Thyroid gland (tissue), 4 donors: ENCODE data around the gene RAP1GAP2. TPM values are rescaled to one million over a fixed set of nuclear protein-coding genes. Genes with fewer than 3 reads are reported as not detected.

Experiments used
- DNase-seq, 2 donors: peaks; one replicate each; pipeline ENCODE4 v3.0.0-alpha.2; 2019
- H3K27ac ChIP-seq, 3 donors: fragments of 200-600 bp; sonication (generic); 1 replicate in 2 of 3; 2 replicates in 1 of 3; pipeline ENCODE4 v1.5.1; 2016 to 2019; ENCODE audit warnings: mild to moderate bottlenecking in 1 of 3, moderate library complexity in 1 of 3
- H3K27me3 ChIP-seq: fragments of 200-600 bp; sonication (generic); one replicate; pipeline ENCODE4 v1.5.1; 2019
- H3K36me3 ChIP-seq, 2 donors: fragments of 200-600 bp; sonication (generic); one replicate each; pipeline ENCODE4 v1.5.1; 2016 to 2019
- H3K4me1 ChIP-seq, 2 donors: fragments of 200-600 bp; sonication (generic); one replicate each; pipeline ENCODE4 v1.5.1; 2017 to 2019
- H3K4me3 ChIP-seq, 3 donors: fragments of 200-600 bp; sonication (generic); replicated peaks in 1 of 3; 1 replicate in 2 of 3; 2 replicates in 1 of 3; pipeline ENCODE4 v1.5.1; 2016; ENCODE audit warnings: mild to moderate bottlenecking in 1 of 3
- H3K9me3 ChIP-seq: fragments of 200-600 bp; sonication (generic); one replicate; pipeline ENCODE4 v1.5.1; 2017
- POLR2A ChIP-seq, 2 donors: fragments of 450-650 bp; IDR thresholded peaks; one replicate each; pipeline ENCODE4 v1.6.1; 2017; ENCODE audit warnings: antibody characterized with exemption in 2 of 2, mild to moderate bottlenecking in 2 of 2, moderate library complexity in 1 of 2
- whole genome bisulfite sequencing, 2 donors: methylation state at CpG; one replicate each; pipeline ENCODE4 v1.1.5; 2017; 5-methylcytosine and 5-hydroxymethylcytosine counted together
- intact Hi-C: fragments of 100-400 bp; cut with DNase I; formaldehyde crosslinking; loops from one replicate; pipeline ENCODE4 v1.15.1; 2023
- total RNA-seq, 4 donors: library from RNA; depleted of rRNA; stranded (reverse); fragments of >200 nt; gene quantifications; one replicate each; pipeline ENCODE4 v1.2.3, GENCODE V29; 2016
- TF ChIP-seq, protein P1 (sequence below), 6 experiments: fragments of 200-600 bp in 3 of 6; fragments of 450-650 bp in 3 of 6; sonication (generic) in 3 of 6; IDR thresholded peaks; one replicate each; pipeline ENCODE4 v1.5.1; 2016 to 2019; ENCODE audit warnings: antibody characterized with exemption in 6 of 6, mild to moderate bottlenecking in 2 of 6, inconsistent platforms in 1 of 6, moderate library complexity in 1 of 6

RAP1GAP2 gene
- total RNA-seq, 4 donors from 2014 or later, result 5.9 to 8.4 (median 6.8) TPM

DNA sequence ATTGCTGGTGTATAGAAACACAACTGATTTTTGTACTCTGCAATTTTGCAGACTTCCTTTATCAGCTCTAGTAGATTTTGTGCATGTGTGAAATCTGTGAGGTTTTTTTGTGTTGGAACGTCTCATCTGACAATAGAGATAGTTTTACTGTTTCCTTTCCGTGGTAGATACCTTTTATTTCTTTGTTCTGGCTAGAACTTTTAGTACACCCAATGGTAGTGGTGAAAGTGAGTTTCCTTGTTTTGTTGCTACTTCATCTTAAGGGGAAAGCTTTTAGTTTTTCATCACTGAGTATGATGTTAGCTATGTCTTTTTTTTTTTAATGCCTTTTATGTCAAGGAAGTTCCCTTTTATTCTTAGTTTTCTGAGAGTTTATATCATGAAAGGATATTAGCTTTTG, 149.1 kb downstream of the RAP1GAP2 start:
- DNase-seq, result no peak
- no peaks in the 10 kb centered on the region for H3K36me3 ChIP-seq
- WGBS, 2 donors, result 65 to 74% methylated on average over 2 of the region's 2 CpGs
- no peaks in the 10 kb centered on the region for H3K4me1 ChIP-seq
- TF ChIP-seq POLR2A (IDR thresholded peaks at IDR 0.05), result no peak
- TF ChIP-seq, protein P1, sequence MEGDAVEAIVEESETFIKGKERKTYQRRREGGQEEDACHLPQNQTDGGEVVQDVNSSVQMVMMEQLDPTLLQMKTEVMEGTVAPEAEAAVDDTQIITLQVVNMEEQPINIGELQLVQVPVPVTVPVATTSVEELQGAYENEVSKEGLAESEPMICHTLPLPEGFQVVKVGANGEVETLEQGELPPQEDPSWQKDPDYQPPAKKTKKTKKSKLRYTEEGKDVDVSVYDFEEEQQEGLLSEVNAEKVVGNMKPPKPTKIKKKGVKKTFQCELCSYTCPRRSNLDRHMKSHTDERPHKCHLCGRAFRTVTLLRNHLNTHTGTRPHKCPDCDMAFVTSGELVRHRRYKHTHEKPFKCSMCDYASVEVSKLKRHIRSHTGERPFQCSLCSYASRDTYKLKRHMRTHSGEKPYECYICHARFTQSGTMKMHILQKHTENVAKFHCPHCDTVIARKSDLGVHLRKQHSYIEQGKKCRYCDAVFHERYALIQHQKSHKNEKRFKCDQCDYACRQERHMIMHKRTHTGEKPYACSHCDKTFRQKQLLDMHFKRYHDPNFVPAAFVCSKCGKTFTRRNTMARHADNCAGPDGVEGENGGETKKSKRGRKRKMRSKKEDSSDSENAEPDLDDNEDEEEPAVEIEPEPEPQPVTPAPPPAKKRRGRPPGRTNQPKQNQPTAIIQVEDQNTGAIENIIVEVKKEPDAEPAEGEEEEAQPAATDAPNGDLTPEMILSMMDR (IDR thresholded peaks at IDR 0.05), result no peak
- intact Hi-C loops, result no loop called here
- H3K9me3 ChIP-seq, result no peaks in the 10 kb centered on the region
- no peak overlapping the region for H3K4me3 ChIP-seq
- H3K27ac ChIP-seq, result no peak overlapping the region
- no peaks in the 10 kb centered on the region for H3K27me3 ChIP-seq

DNA sequence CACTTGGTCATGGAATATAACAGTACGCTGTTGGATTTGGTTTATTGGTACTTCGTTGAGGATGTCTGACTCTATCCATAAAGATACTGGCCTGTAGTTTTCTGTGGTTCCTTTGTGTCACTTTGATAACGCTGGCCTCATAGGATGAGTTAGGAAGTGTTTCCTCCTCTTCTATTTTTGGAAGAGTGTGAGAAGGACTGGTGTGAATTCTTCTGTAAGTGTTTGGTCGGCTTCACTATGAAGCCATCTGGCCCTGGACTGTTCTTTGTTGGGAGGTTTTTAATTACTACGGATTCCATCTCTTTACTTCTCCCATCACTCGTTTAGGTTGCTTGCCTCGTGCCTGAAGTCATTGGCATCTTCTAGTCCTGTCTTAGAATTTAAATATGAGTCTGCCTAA, 149.9 kb downstream of the RAP1GAP2 start:
- intact Hi-C loops, result no loop called here
- no peak overlapping the region for H3K27ac ChIP-seq
- H3K4me3 ChIP-seq, result no peak overlapping the region
- no peaks in the 10 kb centered on the region for H3K9me3 ChIP-seq
- no peak for TF ChIP-seq POLR2A (IDR thresholded peaks at IDR 0.05)
- TF ChIP-seq, protein P1 (IDR thresholded peaks at IDR 0.05), result no peak
- no peaks in the 10 kb centered on the region for H3K27me3 ChIP-seq
- H3K4me1 ChIP-seq, result no peaks in the 10 kb centered on the region
- 87 to 92% methylated on average over 7 of the region's 7 CpGs for WGBS, 2 donors
- no peaks in the 10 kb centered on the region for H3K36me3 ChIP-seq
- DNase-seq, result no peak

DNA sequence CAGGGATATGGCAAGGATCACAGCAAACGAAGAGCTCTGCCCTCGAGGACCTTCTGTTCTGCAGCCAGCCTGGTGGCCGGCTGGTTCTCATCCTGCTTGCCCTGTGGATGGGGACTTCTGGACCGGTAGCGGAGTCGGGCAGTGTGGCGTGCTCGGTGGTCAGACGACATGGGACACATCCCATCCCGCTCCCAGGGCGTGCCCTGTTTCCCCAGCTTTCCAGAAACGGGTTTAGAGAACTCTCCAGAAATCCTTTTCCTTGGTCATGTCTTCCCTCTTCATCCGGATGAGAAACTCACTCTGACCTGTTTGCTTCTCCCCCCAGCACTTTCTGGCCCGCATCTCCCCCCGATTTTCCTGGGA, 151.3 kb downstream of the RAP1GAP2 start:
- Histone ChIP-seq H3K4me1 (no peaks in the 10 kb centered on the region), H3K36me3 (no peaks in the 10 kb centered on the region), H3K9me3 (no peaks in the 10 kb centered on the region), H3K4me3 (no peak overlapping the region), H3K27me3 (no peaks in the 10 kb centered on the region), H3K27ac (no peak overlapping the region)
- intact Hi-C loops, result no loop called here
- DNase-seq, result no peak
- WGBS, 2 donors, result 88 to 92% methylated on average over 15 of the region's 15 CpGs
- TF ChIP-seq, protein P1 (IDR thresholded peaks at IDR 0.05), result no peak
- TF ChIP-seq POLR2A (IDR thresholded peaks at IDR 0.05), result no peak

DNA sequence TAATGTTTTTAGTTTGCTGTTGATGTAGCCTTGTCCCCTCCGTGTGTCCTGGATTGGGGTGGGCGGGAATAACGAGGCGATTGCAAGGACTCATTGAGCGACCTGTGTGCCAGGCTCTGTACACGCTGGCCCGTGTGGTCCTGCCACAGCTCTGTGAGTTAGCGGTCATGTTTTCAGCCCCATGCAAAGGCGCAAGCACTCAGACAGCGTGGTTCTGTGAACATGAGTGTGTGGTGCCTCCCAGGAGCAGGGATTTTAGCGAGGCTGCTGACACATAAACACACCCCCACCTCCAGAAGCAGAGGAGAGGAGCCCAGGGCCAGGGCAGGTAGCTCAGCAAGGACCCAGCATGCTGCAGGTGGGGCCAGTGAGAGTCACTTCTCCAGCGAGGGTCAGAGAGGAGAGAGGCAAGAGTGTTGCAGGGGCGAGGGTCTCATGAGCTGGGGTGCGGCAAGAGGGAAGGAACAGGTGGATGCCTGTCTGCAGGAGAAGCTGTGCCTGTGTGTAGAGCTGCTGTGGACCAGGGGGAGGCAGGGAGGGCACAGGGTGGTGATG, 151.8 kb downstream of the RAP1GAP2 start:
- 65 to 66% methylated on average over 11 to 14 of the region's 14 CpGs for WGBS, 2 donors

DNA sequence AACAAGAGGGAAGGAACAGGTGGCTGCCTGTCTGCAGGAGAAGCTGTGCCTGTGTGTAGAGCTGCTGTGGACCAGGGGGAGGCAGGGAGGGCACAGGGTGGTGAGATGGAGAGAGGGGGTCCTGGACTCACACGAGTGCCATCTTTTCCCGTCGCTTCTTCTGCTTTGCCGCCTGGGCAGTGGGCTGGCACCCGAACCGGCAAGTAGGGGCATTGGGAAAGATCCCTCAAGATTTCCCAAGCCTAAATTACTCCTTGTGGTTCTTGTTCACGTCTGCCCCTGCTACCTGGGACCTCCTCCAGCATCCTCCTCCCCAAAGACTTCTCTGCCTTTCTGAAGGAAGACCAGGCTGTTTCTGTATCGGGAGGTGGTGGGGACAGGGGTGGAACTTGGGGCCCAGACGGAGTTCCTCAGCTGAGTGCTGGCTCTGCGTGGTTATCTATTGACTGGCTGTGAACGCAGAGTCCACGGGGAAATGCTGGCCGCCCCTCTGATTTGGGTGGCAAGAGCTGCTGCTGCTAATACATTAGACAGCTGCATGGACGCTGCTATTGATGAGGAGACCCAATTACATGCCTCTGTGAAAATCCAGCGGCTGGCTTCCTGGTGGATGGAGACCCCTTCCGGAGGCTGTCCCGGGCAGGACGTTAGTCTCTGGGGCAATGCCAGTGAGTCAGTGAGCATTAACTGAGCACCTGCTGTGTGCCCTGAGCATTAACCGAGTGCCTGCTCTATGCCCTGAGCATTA, 152.7 kb downstream of the RAP1GAP2 start:
- intact Hi-C loops, result no loop called here
- Histone ChIP-seq H3K9me3 (no peaks in the 10 kb centered on the region), H3K4me3 (no peak overlapping the region), H3K27me3 (no peaks in the 10 kb centered on the region), H3K27ac (no peak overlapping the region), H3K4me1 (no peaks in the 10 kb centered on the region), H3K36me3 (no peaks in the 10 kb centered on the region)
- TF ChIP-seq, protein P1 (IDR thresholded peaks at IDR 0.05), result no peak
- no peak for TF ChIP-seq POLR2A (IDR thresholded peaks at IDR 0.05)
- DNase-seq, result no peak
- 72 to 87% methylated on average over 13 to 19 of the region's 19 CpGs for WGBS, 2 donors

More for the DNA sequence above, 151.8 kb downstream of the RAP1GAP2 start:
- Histone ChIP-seq H3K4me3 (no peak overlapping the region), H3K27me3 (no peaks in the 10 kb centered on the region), H3K9me3 (no peaks in the 10 kb centered on the region), H3K4me1 (no peaks in the 10 kb centered on the region), H3K27ac (no peak overlapping the region), H3K36me3 (no peaks in the 10 kb centered on the region)
- intact Hi-C loops, result no loop called here
- DNase-seq, result no peak
- TF ChIP-seq, protein P1 (IDR thresholded peaks at IDR 0.05), result no peak
- no peak for TF ChIP-seq POLR2A (IDR thresholded peaks at IDR 0.05)
